ENCODE data around the gene GDI1.

GRCh38 chrX:154398668-154399526, 38.1 kb upstream of the GDI1 start:
- no peak for TF ChIP-seq YY1 (IDR thresholded peaks at IDR 0.05; ENCODE audit: insufficient read depth, insufficient read length)
- TF ChIP-seq ZNF274 (IDR thresholded peaks at IDR 0.05; ENCODE audit: low read depth, low read length): no peak
